Cardiac muscle cell (in vitro differentiated cells and primary cell): ENCODE measurements around the gene MXD4. TPM values are rescaled to one million over a fixed set of nuclear protein-coding genes. Genes with fewer than 3 reads are reported as not detected.
A peak's percentile ranks its signal among the peaks of the same experiment; 100 is the strongest.

ENCODE experiments used
- DNase-seq, 2 donors: peaks; one replicate each; pipeline versions ENCODE4 v3.0.0 to v3.0.0-alpha.2; 2010 to 2017; ENCODE audit warnings: low read depth in 1 of 2, low spot score in 1 of 2
- H3K27ac ChIP-seq: fragments of 200-600 bp; sonication (generic); 2 replicates; pipeline ENCODE4 v1.5.1; 2016
- H3K27me3 ChIP-seq: fragments of 200-600 bp; sonication (generic); 2 replicates; pipeline ENCODE4 v1.6.0; 2016; ENCODE audit warnings: control low read depth
- H3K36me3 ChIP-seq: fragments of 200-600 bp; sonication (generic); 2 replicates; pipeline ENCODE4 v1.5.1; 2016; ENCODE audit warnings: control low read depth
- H3K4me1 ChIP-seq: fragments of 200-600 bp; sonication (generic); 2 replicates; pipeline ENCODE4 v1.8.1; 2017; ENCODE audit warnings: low read depth, mild to moderate bottlenecking, mixed run types
- H3K4me3 ChIP-seq: fragments of 200-600 bp; sonication (generic); 2 replicates; pipeline ENCODE4 v1.5.1; 2016; ENCODE audit warnings: mild to moderate bottlenecking
- H3K9me3 ChIP-seq: fragments of 200-600 bp; sonication (generic); 2 replicates; pipeline ENCODE4 v1.5.1; 2017; ENCODE audit warnings: low read depth, mild to moderate bottlenecking, control low read depth
- polyA plus RNA-seq: library from polyadenylated mRNA; unstranded; fragments of >200 nt; fragmentation: Nextera tagmentation; extraction: Ambion mirVana; gene quantifications from 2 replicates; pipeline ENCODE4 v1.2.1, GENCODE V29; 2016
- total RNA-seq: library from RNA; depleted of rRNA; stranded (reverse); fragments of >200 nt; gene quantifications from 2 replicates; pipeline ENCODE4 v1.2.3, GENCODE V29; 2016
- TF ChIP-seq, protein P1 (sequence below): IDR thresholded peaks from 2 replicates; pipeline ENCODE4 v1.5.1; 2012; ENCODE audit warnings: low read depth, mild to moderate bottlenecking, low read length

The MXD4 gene
- total and polyA plus RNA-seq, 2 experiments from 2014 or later = 45.5 to 64.0 TPM

DNA sequence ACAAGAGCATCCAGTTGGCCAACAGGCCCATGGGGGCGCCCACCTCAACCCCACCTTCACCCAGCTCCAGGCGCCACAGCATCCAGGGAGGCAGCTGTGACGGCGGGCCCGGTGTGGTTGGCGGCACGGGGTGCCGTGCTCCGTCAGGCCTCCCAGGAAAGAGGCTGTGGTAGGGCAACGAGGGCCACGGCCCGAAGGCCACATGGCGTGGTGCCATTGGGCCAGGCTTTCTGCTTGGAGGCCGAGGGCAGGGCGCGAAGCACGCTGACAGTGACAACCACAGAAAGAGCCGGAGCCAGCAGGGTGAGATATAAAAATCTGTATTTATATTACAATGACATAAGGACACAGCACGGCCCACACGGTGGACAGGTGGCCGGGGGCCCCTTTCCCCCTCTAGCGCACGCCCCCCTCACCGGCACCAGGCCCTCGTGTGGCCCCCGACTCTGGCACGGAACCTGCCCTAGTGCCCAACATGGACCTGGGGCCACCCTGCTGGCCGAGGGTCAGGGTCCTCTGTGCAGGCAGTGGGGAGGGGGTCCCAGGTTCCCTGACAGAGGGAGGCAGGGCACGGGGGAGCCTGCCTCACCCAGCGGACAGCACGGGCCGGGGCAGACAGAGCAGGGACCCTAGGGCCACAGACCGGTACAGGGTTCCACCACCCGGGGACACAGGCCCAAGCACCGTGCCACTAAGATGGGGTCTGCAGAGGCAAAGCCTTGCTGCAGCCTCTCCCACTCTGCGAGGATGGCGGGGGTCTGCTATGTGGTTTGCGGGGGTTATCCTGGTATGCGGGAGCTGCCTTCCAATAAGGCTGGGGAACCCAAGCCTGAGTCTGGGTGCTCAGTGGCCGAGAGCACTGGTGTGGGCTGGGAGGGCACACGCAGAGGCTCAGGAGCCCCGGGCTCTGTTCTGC is 14.5 kb downstream of the MXD4 start:
- peaks cover 5% of the 10 kb centered on the region for H3K36me3 ChIP-seq
- H3K4me1 ChIP-seq = no peaks in the 10 kb centered on the region
- DNase-seq = no peak
- TF ChIP-seq, protein P1, sequence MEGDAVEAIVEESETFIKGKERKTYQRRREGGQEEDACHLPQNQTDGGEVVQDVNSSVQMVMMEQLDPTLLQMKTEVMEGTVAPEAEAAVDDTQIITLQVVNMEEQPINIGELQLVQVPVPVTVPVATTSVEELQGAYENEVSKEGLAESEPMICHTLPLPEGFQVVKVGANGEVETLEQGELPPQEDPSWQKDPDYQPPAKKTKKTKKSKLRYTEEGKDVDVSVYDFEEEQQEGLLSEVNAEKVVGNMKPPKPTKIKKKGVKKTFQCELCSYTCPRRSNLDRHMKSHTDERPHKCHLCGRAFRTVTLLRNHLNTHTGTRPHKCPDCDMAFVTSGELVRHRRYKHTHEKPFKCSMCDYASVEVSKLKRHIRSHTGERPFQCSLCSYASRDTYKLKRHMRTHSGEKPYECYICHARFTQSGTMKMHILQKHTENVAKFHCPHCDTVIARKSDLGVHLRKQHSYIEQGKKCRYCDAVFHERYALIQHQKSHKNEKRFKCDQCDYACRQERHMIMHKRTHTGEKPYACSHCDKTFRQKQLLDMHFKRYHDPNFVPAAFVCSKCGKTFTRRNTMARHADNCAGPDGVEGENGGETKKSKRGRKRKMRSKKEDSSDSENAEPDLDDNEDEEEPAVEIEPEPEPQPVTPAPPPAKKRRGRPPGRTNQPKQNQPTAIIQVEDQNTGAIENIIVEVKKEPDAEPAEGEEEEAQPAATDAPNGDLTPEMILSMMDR = no peak
- H3K27me3 ChIP-seq = no peaks in the 10 kb centered on the region
- no peaks in the 10 kb centered on the region for H3K9me3 ChIP-seq
- no peak overlapping the region for H3K27ac ChIP-seq
- H3K4me3 ChIP-seq = no peak overlapping the region

DNA sequence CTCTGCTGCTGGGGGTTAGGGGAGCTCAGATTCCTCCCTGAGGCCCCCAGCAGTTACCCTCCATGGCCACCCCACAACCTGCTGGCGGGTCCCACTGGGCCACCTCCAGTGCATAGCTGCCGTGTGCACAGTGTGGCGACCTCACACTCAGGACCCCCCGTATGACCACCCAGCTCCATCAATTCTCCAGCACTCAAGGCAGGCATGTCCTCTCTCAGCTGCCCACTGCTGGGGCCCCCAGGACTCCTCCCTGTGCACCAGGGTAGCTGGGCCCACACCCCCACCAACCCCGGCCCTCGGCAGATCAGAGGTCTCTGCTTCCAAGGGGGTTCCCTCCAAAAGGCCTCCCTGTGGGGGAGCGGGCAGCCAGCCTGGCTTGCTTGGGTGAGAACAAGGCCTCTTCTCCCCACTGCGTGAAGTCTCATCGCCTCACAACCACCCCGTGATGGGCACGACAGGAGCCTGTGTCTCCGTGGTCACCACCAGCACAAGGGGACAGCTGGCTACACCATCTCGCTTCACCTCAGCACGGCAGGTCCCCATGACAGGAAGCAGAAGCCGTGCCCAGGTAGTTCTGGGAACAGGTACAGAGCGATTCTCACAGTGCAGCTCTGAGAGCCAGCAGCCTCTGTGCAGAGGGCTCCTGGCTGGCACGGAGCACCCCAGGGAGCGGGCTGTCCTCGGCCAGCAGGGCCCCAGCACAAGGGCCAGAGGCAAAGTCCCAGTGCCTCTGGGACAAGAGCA is 15.4 kb downstream of the MXD4 start:
- no peak for DNase-seq
- TF ChIP-seq, protein P1 = no peak

DNA sequence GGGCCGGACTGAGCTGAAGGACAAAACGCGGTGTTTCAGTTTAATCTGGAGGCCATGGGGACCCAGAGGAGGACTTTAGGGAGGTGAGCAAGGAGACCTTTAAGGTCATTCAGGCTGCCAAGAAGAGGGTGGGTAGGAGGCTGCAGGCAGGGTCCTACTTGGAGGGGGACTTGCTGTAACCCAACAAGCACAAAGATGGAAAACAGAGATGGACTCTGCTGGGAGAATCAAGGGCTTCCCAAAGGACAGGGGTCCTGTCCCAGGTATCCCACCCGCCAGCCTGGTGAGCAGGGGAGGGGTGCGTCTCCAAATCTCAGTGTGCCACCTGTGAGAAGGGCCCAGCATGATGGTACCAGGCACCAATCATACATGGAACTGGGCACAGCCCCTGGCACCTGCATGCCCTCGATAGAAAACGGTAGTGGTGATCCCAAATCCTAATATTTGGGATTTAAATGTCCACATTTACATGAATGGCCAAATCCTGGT is 16.1 kb downstream of the MXD4 start:
- Histone ChIP-seq H3K36me3 (peaks cover 5% of the 10 kb centered on the region), H3K27me3 (no peaks in the 10 kb centered on the region), H3K4me1 (peaks cover 3% of the 10 kb centered on the region), H3K27ac (no peak overlapping the region), H3K9me3 (no peaks in the 10 kb centered on the region), H3K4me3 (no peak overlapping the region)
- TF ChIP-seq, protein P1 = no peak
- DNase-seq = no peak

More for the DNA sequence above, 15.4 kb downstream of the MXD4 start:
- Histone ChIP-seq H3K9me3 (no peaks in the 10 kb centered on the region), H3K4me1 (no peaks in the 10 kb centered on the region), H3K27me3 (no peaks in the 10 kb centered on the region), H3K36me3 (peaks cover 5% of the 10 kb centered on the region), H3K4me3 (no peak overlapping the region), H3K27ac (no peak overlapping the region)

DNA sequence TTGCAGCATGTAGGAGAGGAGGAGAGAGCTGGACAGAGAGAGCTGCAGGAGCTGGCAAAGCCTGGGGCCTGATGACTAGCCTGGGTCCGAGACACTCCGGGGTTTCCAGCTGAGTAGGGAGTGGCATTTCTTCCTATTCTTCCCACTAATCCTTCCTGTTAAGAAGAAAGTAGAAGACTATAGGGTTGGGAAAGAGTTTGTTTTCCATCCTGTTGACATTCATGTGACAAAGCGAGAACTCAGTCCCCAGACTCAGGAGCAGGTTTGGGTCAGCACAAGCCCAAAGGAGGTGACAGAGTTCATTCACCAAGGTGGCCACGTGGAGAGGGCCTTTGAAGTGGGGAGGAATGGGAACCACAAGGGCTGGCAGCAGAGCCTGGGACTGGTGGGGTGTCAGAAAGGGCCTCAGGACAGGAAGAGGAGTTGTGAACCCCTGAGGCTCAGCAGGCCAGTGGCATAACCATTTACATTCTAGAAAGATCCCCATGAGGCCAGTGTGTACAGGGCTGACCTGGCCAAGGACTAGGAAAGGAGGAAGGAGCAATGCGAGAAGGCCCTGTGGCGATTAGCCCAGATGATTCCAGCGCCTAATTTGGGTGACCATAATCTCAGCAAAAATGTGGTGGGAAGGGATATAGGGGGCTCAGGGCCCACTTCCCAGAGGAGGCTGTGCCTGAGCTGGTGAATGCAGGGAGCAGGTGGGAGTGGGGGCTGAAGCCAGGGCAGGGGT is 16.7 kb downstream of the MXD4 start:
- Histone ChIP-seq H3K9me3 (no peaks in the 10 kb centered on the region), H3K4me3 (no peak overlapping the region), H3K27me3 (no peaks in the 10 kb centered on the region), H3K36me3 (peaks cover 4% of the 10 kb centered on the region), H3K4me1 (peaks cover 8% of the 10 kb centered on the region), H3K27ac (no peak overlapping the region)
- TF ChIP-seq, protein P1 = no peak
- no peak for DNase-seq

DNA sequence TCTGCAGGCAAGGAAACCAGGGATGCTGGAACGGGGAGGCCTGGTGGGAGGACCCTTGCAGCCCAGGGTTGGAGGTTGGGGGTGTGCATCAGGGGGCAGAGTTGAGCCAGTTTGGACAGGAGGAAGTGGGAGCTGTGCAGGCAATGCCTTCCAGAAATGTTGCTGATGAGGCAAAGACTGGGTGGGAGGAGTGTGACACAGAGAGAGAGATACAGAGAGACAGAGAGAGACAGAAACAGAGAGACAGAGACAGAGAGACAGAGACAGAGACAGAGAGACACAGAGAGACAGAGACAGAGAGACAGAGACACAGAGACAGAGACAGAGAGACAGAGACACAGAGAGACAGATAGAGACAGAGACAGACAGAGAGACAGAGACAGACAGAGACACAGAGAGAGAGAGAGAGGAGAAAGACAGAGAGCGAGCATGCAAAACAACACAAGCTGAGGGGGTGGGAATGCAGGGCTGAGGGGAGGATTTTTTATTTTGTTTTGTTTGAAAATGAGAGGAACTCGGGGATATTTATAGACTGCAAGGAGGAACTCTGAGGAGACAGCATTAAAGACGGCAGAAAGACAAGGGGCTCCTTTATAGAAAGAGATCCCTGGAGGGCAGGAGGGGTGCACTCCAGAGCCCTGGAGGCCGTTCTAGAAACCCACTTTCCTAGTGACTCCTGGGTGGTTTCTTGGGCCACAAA is 18.1 kb downstream of the MXD4 start:
- Histone ChIP-seq H3K27me3 (no peaks in the 10 kb centered on the region), H3K9me3 (no peaks in the 10 kb centered on the region), H3K4me3 (no peak overlapping the region), H3K36me3 (no peaks in the 10 kb centered on the region), H3K4me1 (peaks cover 18% of the 10 kb centered on the region), H3K27ac (no peak overlapping the region)
- TF ChIP-seq, protein P1 = peak; percentile 44
- DNase-seq = peak; percentile 55 to 65
